DND-41 (cell line): ENCODE results near the gene JMJD1C.

Experiments used
- ATAC-seq: fragments of 200-7000 bp; cut with Tn5 transposase; 3 replicates; pipeline ENCODE4 v1.9.1; 2021; ENCODE audit warnings: low read depth; ENCODE audit not compliant: insufficient read depth
- DNase-seq: peaks from one replicate; pipeline ENCODE4 v3.0.0-alpha.2; 2020
- H2AFZ ChIP-seq: 2 replicates; pipeline ENCODE4 v1.6.0; 2012; ENCODE audit warnings: low read depth, low read length
- H3K27ac ChIP-seq: 2 replicates; pipeline ENCODE4 v1.5.1; 2012; ENCODE audit warnings: low read length, inconsistent platforms
- H3K27me3 ChIP-seq: fragments of 200-600 bp; sonication (generic); 2 replicates; pipeline ENCODE4 v1.6.0; 2012; ENCODE audit warnings: low read length, mild to moderate bottlenecking, inconsistent platforms; ENCODE audit not compliant: insufficient read depth, poor library complexity
- H3K36me3 ChIP-seq: 2 replicates; pipeline ENCODE4 v1.5.1; 2012; ENCODE audit warnings: low read length, inconsistent platforms; ENCODE audit not compliant: insufficient read depth
- H3K4me1 ChIP-seq: 2 replicates; pipeline ENCODE4 v1.5.1; 2012; ENCODE audit warnings: mild to moderate bottlenecking, low read length; ENCODE audit not compliant: insufficient read depth
- H3K4me2 ChIP-seq: 2 replicates; pipeline ENCODE4 v1.6.0; 2012; ENCODE audit warnings: mild to moderate bottlenecking, moderate library complexity, low read length, inconsistent platforms; ENCODE audit not compliant: insufficient read depth
- H3K4me3 ChIP-seq, 2 experiments: fragments of 200-600 bp in 1 of 2; shearing (Covaris generic) in 1 of 2; 2 replicates each; pipeline ENCODE4 v1.5.1; 2012 to 2016; ENCODE audit warnings: inconsistent platforms in 2 of 2, low read length in 2 of 2, mild to moderate bottlenecking in 2 of 2, low read depth in 1 of 2, moderate library complexity in 1 of 2
- H3K79me2 ChIP-seq: 2 replicates; pipeline ENCODE4 v1.6.0; 2012; ENCODE audit warnings: low read length, inconsistent platforms; ENCODE audit not compliant: insufficient read depth
- H3K9ac ChIP-seq: 2 replicates; pipeline ENCODE4 v1.6.0; 2012; ENCODE audit warnings: low read depth, mild to moderate bottlenecking, inconsistent platforms, low read length, moderate library complexity
- H3K9me3 ChIP-seq: 2 replicates; pipeline ENCODE4 v1.5.1; 2012; ENCODE audit warnings: low read length, moderate library complexity, mild to moderate bottlenecking, inconsistent platforms; ENCODE audit not compliant: insufficient read depth, severe bottlenecking
- H4K20me1 ChIP-seq: 2 replicates; pipeline ENCODE4 v1.6.0; 2012; ENCODE audit warnings: low read length; ENCODE audit not compliant: insufficient read depth
- CTCF ChIP-seq: IDR thresholded peaks from 2 replicates; pipeline ENCODE4 v1.5.1; 2012; ENCODE audit warnings: borderline replicate concordance, low read length, moderate library complexity, mild to moderate bottlenecking; ENCODE audit not compliant: poor library complexity, severe bottlenecking; ENCODE audit errors: extremely low read depth
- EZH2 ChIP-seq: IDR thresholded peaks from 3 replicates; pipeline ENCODE4 v1.6.1; 2012; ENCODE audit warnings: borderline replicate concordance, low read depth, mild to moderate bottlenecking, moderate library complexity, low read length, inconsistent platforms; ENCODE audit not compliant: severe bottlenecking

JMJD1C gene

GRCh38 chr10:63385254-63385653 lies 80.5 kb downstream of the JMJD1C start:
- no peak overlapping the region for H2AFZ ChIP-seq

GRCh38 chr10:63384675-63385074 lies 81.1 kb downstream of the JMJD1C start:
- Histone ChIP-seq H4K20me1 (peaks cover 58% of the 10 kb centered on the region), H3K4me1 (peaks cover 25% of the 10 kb centered on the region), H3K27ac (no peak overlapping the region), H3K4me2 (no peak overlapping the region), H3K36me3 (peaks cover 7% of the 10 kb centered on the region; the same call in 1 of the 2 replicates), H2AFZ (no peak overlapping the region), H3K27me3 (no peaks in the 10 kb centered on the region), H3K9me3 (no peaks in the 10 kb centered on the region), H3K4me3 (no peak overlapping the region), H3K9ac (no peak overlapping the region), H3K79me2 (peaks cover 82% of the 10 kb centered on the region)
- ATAC-seq (no peak), DNase-seq (no peak)
- TF ChIP-seq CTCF = no peak
- TF ChIP-seq EZH2 = no peak

More at GRCh38 chr10:63385254-63385653, 80.5 kb downstream of the JMJD1C start:
- H3K4me1 ChIP-seq = peaks cover 30% of the 10 kb centered on the region
- peaks cover 85% of the 10 kb centered on the region for H3K79me2 ChIP-seq
- no peaks in the 10 kb centered on the region for H3K27me3 ChIP-seq
- no peak overlapping the region for H3K4me2 ChIP-seq
- no peak for DNase-seq
- no peak overlapping the region for H3K27ac ChIP-seq
- TF ChIP-seq CTCF (no peak), EZH2 (no peak)
- H3K36me3 ChIP-seq = 0 out of 2 replicates have a peak, but pooled peaks cover 2% of the 10 kb centered on the region
- no peak overlapping the region for H3K9ac ChIP-seq
- H3K9me3 ChIP-seq = no peaks in the 10 kb centered on the region
- H3K4me3 ChIP-seq = no peak overlapping the region
- peaks cover 58% of the 10 kb centered on the region for H4K20me1 ChIP-seq
- ATAC-seq = no peak

- peaks cover 76% of the 10 kb centered on the region for H3K79me2 ChIP-seq
- H4K20me1 ChIP-seq = peaks cover 56% of the 10 kb centered on the region
- no peak for ATAC-seq
Measured at GRCh38 chr10:63384001-63384400, 81.8 kb downstream of the JMJD1C start.

More at GRCh38 chr10:63384001-63384400, 81.8 kb downstream of the JMJD1C start:
- H3K9ac ChIP-seq = no peak overlapping the region
- peaks cover 18% of the 10 kb centered on the region for H3K4me1 ChIP-seq
- no peak overlapping the region for H3K27ac ChIP-seq
- H3K4me2 ChIP-seq = no peak overlapping the region
- H3K4me3 ChIP-seq = no peak overlapping the region
- H3K36me3 ChIP-seq = peaks cover 7% of the 10 kb centered on the region; the same call in 1 of the 2 replicates
- TF ChIP-seq CTCF (no peak), EZH2 (no peak)
- no peak overlapping the region for H2AFZ ChIP-seq
- no peaks in the 10 kb centered on the region for H3K27me3 ChIP-seq
- no peaks in the 10 kb centered on the region for H3K9me3 ChIP-seq
- DNase-seq = no peak
